NB4 (cell line): ENCODE data around the gene BIRC5.
"Not testable (repeated sequence)": the region's sequence is repeated elsewhere in the genome, so short reads cannot be mapped to it uniquely, and the experiment has no call there.

ENCODE experiments used
- DNase-seq: peaks from one replicate; pipeline ENCODE4 v3.0.0; 2010; ENCODE audit warnings: low read depth
- H3K4me3 ChIP-seq: one replicate; pipeline ENCODE4 v1.5.1; 2011; ENCODE audit warnings: mild to moderate bottlenecking, low read depth, low read length, moderate library complexity
- MYC ChIP-seq: IDR thresholded peaks from 2 replicates; pipeline ENCODE4 v1.6.1; 2011; ENCODE audit warnings: low read depth, low read length
- POLR2A ChIP-seq: IDR thresholded peaks from 2 replicates; pipeline ENCODE4 v1.6.1; 2011; ENCODE audit warnings: mild to moderate bottlenecking; ENCODE audit not compliant: insufficient read length; ENCODE audit errors: extremely low read depth
- TF ChIP-seq, protein P1 (sequence below): IDR thresholded peaks from one replicate; pipeline ENCODE4 v1.5.1; 2012; ENCODE audit warnings: low read depth, low read length
- TF ChIP-seq, protein P2 (sequence below): IDR thresholded peaks from 2 replicates; pipeline ENCODE4 v1.6.1; 2011; ENCODE audit warnings: low read depth, low read length

The BIRC5 gene

GRCh38 chr17:78170692-78171590, 43.1 kb upstream of the BIRC5 start:
- H3K4me3 ChIP-seq = no peak overlapping the region
- no peak for DNase-seq
- TF ChIP-seq, protein P1, sequence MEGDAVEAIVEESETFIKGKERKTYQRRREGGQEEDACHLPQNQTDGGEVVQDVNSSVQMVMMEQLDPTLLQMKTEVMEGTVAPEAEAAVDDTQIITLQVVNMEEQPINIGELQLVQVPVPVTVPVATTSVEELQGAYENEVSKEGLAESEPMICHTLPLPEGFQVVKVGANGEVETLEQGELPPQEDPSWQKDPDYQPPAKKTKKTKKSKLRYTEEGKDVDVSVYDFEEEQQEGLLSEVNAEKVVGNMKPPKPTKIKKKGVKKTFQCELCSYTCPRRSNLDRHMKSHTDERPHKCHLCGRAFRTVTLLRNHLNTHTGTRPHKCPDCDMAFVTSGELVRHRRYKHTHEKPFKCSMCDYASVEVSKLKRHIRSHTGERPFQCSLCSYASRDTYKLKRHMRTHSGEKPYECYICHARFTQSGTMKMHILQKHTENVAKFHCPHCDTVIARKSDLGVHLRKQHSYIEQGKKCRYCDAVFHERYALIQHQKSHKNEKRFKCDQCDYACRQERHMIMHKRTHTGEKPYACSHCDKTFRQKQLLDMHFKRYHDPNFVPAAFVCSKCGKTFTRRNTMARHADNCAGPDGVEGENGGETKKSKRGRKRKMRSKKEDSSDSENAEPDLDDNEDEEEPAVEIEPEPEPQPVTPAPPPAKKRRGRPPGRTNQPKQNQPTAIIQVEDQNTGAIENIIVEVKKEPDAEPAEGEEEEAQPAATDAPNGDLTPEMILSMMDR = no peak
- TF ChIP-seq POLR2A = no peak
- TF ChIP-seq, protein P2, sequence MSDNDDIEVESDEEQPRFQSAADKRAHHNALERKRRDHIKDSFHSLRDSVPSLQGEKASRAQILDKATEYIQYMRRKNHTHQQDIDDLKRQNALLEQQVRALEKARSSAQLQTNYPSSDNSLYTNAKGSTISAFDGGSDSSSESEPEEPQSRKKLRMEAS = no peak
- no peak for TF ChIP-seq MYC

- not testable (repeated sequence) for H3K4me3 ChIP-seq, DNase-seq
These were observed 42.3 kb upstream of the BIRC5 start for GRCh38 chr17:78171591-78172248.

DNA sequence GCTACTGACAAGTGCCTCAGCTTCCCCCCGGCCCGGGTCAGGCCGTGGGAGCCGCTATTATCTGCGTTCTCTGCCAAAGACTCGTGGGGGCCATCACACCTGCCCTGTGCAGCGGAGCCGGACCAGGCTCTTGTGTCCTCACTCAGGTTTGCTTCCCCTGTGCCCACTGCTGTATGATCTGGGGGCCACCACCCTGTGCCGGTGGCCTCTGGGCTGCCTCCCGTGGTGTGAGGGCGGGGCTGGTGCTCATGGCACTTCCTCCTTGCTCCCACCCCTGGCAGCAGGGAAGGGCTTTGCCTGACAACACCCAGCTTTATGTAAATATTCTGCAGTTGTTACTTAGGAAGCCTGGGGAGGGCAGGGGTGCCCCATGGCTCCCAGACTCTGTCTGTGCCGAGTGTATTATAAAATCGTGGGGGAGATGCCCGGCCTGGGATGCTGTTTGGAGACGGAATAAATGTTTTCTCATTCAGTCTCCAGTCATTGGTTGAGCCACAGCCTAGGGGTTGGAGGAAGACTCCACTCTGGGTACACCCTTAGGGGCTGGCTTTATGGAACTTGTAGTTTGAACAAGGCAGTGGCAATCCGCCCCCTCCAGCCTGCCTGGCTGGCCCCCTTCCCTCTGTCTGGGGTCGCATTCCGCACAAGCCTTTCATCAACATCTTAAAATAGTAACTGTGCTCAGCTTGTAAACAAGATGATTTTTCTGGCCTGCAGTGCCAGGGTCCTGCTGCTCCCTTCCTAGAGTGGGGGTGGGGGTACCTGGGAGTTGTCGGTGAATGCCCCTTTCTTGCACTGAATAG, 41.6 kb upstream of the BIRC5 start:
- TF ChIP-seq, protein P2 = no peak
- TF ChIP-seq MYC (no peak), POLR2A (no peak)
- TF ChIP-seq, protein P1 = no peak
- H3K4me3 ChIP-seq = no peak overlapping the region
- peak; percentile 58 for DNase-seq

DNA sequence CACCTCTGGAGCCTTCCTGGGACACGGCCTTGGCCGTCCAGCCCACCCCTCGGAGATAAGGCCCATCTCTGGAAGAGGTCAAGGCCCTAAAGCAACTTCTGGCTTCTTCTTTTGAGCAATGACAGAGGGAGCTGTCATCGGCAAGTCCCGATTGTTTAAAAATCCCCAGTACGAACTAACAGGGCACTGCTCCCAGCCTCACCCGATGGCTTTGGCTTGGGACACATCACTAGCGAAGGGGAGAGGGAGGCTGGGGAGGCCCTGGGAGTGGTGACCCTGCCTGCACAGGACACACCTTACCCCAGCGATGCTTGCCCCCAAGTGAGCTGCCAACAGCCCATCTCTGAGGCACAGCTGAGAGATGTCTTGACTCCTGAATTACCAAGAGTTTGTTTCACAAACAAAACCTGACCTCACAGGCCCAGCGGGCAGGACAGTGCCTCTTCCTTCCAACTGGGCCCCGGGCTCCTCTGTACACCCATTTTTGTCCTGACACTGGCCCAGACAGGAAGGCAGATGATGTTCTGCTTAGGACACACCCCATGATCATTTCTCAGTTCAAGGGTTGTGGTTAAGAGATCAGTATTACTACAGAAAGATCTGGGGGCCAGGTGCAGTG, 40.8 kb upstream of the BIRC5 start:
- H3K4me3 ChIP-seq = no peak overlapping the region
- no peak for DNase-seq
- no peak for TF ChIP-seq MYC
- no peak for TF ChIP-seq POLR2A
- TF ChIP-seq, protein P2 = no peak
- TF ChIP-seq, protein P1 = no peak

GRCh38 chr17:78174346-78174869, 39.6 kb upstream of the BIRC5 start:
- no peak overlapping the region for H3K4me3 ChIP-seq
- TF ChIP-seq MYC (no peak), POLR2A (no peak)
- TF ChIP-seq, protein P2 = no peak
- TF ChIP-seq, protein P1 = no peak
- DNase-seq = no peak
